ENCODE results near the gene MED6. TPM values are rescaled to one million over a fixed set of nuclear protein-coding genes. Genes with fewer than 3 reads are reported as not detected.
A peak's percentile ranks its signal among the peaks of the same experiment; 100 is the strongest.

The MED6 gene
- total RNA-seq, 4 donors from 2014 or later, result 23.4 to 47.2 (median 41.1) TPM

- Histone ChIP-seq H3K4me1 (no peaks in the 10 kb centered on the region), H3K27ac (no peak overlapping the region), H3K4me3 (no peak overlapping the region), H3K9me3 (peaks cover 0 to 6% (median 0%) of the 10 kb centered on the region in 4 donors), H3K36me3 (no peaks in the 10 kb centered on the region), H3K27me3 (no peaks in the 10 kb centered on the region)
- WGBS, 2 donors, result 51 to 72% methylated on average over 2 of the region's 2 CpGs
- TF ChIP-seq EP300 (IDR thresholded peaks at IDR 0.05), result no peak
- no peak for TF ChIP-seq POLR2A (IDR thresholded peaks at IDR 0.05)
- no peak for TF ChIP-seq CTCF (IDR thresholded peaks at IDR 0.05)
- no peak for DNase-seq (ENCODE audit: low spot score in 2 of 2)
Observed at GRCh38 chr14:70618314-70618713, 17.9 kb upstream of the MED6 start.

- Histone ChIP-seq H3K9me3 (no peaks in the 10 kb centered on the region), H3K36me3 (no peaks in the 10 kb centered on the region), H3K4me3 (no peak overlapping the region), H3K27me3 (no peaks in the 10 kb centered on the region), H3K4me1 (no peaks in the 10 kb centered on the region), H3K27ac (no peak overlapping the region)
- 91 to 93% methylated on average over 3 of the region's 3 CpGs for WGBS, 2 donors
- no peak for TF ChIP-seq CTCF (IDR thresholded peaks at IDR 0.05)
- no peak for TF ChIP-seq EP300 (IDR thresholded peaks at IDR 0.05)
- TF ChIP-seq POLR2A (IDR thresholded peaks at IDR 0.05), result no peak
- DNase-seq (ENCODE audit: low spot score in 2 of 2), result no peak
Observed at GRCh38 chr14:70616646-70617045, 16.2 kb upstream of the MED6 start.

- Histone ChIP-seq H3K4me3 (no peak overlapping the region), H3K4me1 (no peaks in the 10 kb centered on the region), H3K9me3 (no peaks in the 10 kb centered on the region), H3K36me3 (no peaks in the 10 kb centered on the region), H3K27me3 (peaks cover 0 to 13% of the 10 kb centered on the region in 2 donors), H3K27ac (no peak overlapping the region)
- WGBS, 2 donors, result 54 to 59% methylated on average over 3 of the region's 3 CpGs
- DNase-seq (ENCODE audit: low spot score in 2 of 2), result no peak
- TF ChIP-seq CTCF (IDR thresholded peaks at IDR 0.05), result no peak
- TF ChIP-seq EP300 (IDR thresholded peaks at IDR 0.05), result no peak
- TF ChIP-seq POLR2A (IDR thresholded peaks at IDR 0.05), result no peak
Observed at GRCh38 chr14:70611216-70611615, 10.8 kb upstream of the MED6 start.

- DNase-seq (ENCODE audit: low spot score in 2 of 2), result no peak
- no peak for TF ChIP-seq CTCF (IDR thresholded peaks at IDR 0.05)
- TF ChIP-seq EP300 (IDR thresholded peaks at IDR 0.05), result no peak
- TF ChIP-seq POLR2A (IDR thresholded peaks at IDR 0.05), result no peak
- WGBS, 2 donors, result 85 to 88% methylated on average over 2 of the region's 2 CpGs
Observed at GRCh38 chr14:70602254-70602653, 1.8 kb upstream of the MED6 start.

GRCh38 chr14:70601162-70601561 lies 707 bp upstream of the MED6 start:
- peaks cover 0 to 7% (median 0%) of the 10 kb centered on the region in 3 donors for H3K36me3 ChIP-seq
- no peaks in the 10 kb centered on the region for H3K9me3 ChIP-seq
- no peak for DNase-seq (ENCODE audit: low spot score in 2 of 2)
- peak overlapping the region in 3 of 4 donors; percentile 54 to 85 (median 79) for H3K27ac ChIP-seq
- H3K4me1 ChIP-seq, result peaks cover 2 to 22% (median 11%) of the 10 kb centered on the region in 4 donors
- WGBS, 2 donors, result 35 to 47% methylated on average over 3 of the region's 3 CpGs
- TF ChIP-seq POLR2A (IDR thresholded peaks at IDR 0.05) (no peak), CTCF (IDR thresholded peaks at IDR 0.05) (no peak), EP300 (IDR thresholded peaks at IDR 0.05) (no peak)
- peaks cover 0 to 7% of the 10 kb centered on the region in 2 donors for H3K27me3 ChIP-seq
- peak overlapping the region; percentile 18 to 89 (median 70) for H3K4me3 ChIP-seq

More at GRCh38 chr14:70602254-70602653, 1.8 kb upstream of the MED6 start:
- Histone ChIP-seq H3K9me3 (no peaks in the 10 kb centered on the region), H3K27me3 (peaks cover 0 to 7% of the 10 kb centered on the region in 2 donors), H3K27ac (no peak overlapping the region), H3K4me3 (no peak overlapping the region), H3K36me3 (no peaks in the 10 kb centered on the region), H3K4me1 (peaks cover 2 to 22% (median 11%) of the 10 kb centered on the region in 4 donors)
